CD4-positive, alpha-beta T cell treated with Interleukin-2 at 100 ng/mL for 4 hours (primary cell): Measurements from ENCODE around the gene PRR20A.
"Not testable (repeated sequence)": the region's sequence is repeated elsewhere in the genome, so short reads cannot be mapped to it uniquely, and the experiment has no call there.

Source experiments
- DNase-seq: peaks from one replicate; pipeline ENCODE4 v3.0.0-alpha.2; 2020; ENCODE audit warnings: low spot score

PRR20A gene

GRCh38 chr13:57140235-57140968, at the start of gene PRR20A:
TSS of gene PRR20A (plus strand) at chr13:57140918. CDS start at chr13:57141305, 387 bp downstream.
- not testable (repeated sequence) for DNase-seq

GRCh38 chr13:57114945-57115344, 25.8 kb upstream of the PRR20A start:
- no peak for DNase-seq

- DNase-seq = no peak
These were observed 17.0 kb upstream of the PRR20A start for GRCh38 chr13:57123681-57124080.

GRCh38 chr13:57128909-57129308, 11.8 kb upstream of the PRR20A start:
- no peak for DNase-seq

- no peak for DNase-seq
These were observed 4.6 kb upstream of the PRR20A start for GRCh38 chr13:57136093-57136492.

GRCh38 chr13:57137585-57137984, 3.1 kb upstream of the PRR20A start:
- DNase-seq = no peak

- no peak for DNase-seq
These were observed 1.7 kb upstream of the PRR20A start for GRCh38 chr13:57138988-57139387.

- DNase-seq = not testable (repeated sequence)
These were observed 937 bp upstream of the PRR20A start for GRCh38 chr13:57139781-57140180.

- DNase-seq = not testable (repeated sequence)
These were observed 6.5 kb downstream of the PRR20A start, which contains the start of gene PRR20B for GRCh38 chr13:57147188-57147587. TSS of gene PRR20B (plus strand) at chr13:57147488. CDS start at chr13:57147875, 387 bp downstream.

GRCh38 chr13:57148106-57148505, 7.4 kb downstream of the PRR20A start:
- not testable (repeated sequence) for DNase-seq

- not testable (repeated sequence) for DNase-seq
These were observed 13.0 kb downstream of the PRR20A start, which contains the start of gene PRR20C for GRCh38 chr13:57153761-57154160. TSS of gene PRR20C (plus strand) at chr13:57154061. CDS start at chr13:57154448, 387 bp downstream.

- not testable (repeated sequence) for DNase-seq
These were observed 19.6 kb downstream of the PRR20A start, which contains the start of gene PRR20D for GRCh38 chr13:57160332-57160731. TSS of gene PRR20D (plus strand) at chr13:57160632. CDS start at chr13:57161019, 387 bp downstream.

- not testable (repeated sequence) for DNase-seq
These were observed 26.2 kb downstream of the PRR20A start, which contains the start of gene PRR20E for GRCh38 chr13:57166897-57167296. TSS of gene PRR20E (plus strand) at chr13:57167197. CDS start at chr13:57167584, 387 bp downstream.

- DNase-seq = no peak
These were observed 50.9 kb downstream of the PRR20A start for GRCh38 chr13:57191667-57192066.
